ENCODE results near the gene FAM90A26. TPM values are rescaled to one million over a fixed set of nuclear protein-coding genes. Genes with fewer than 3 reads are reported as not detected.
A peak's percentile ranks its signal among the peaks of the same experiment; 100 is the strongest.
"Not testable (repeated sequence)": the region's sequence is repeated elsewhere in the genome, so short reads cannot be mapped to it uniquely, and the experiment has no call there.

The FAM90A26 gene
- total RNA-seq, result not detected

- intact Hi-C loops (cut with DNase I; ENCODE audit: low total_unique reads); H3K4me3 ChIP-seq (ENCODE audit: low read depth, poor library complexity, severe bottlenecking); DNase-seq (ENCODE audit: low spot score in 2 of 2): not testable (repeated sequence)
- WGBS, 2 donors, result no CpG with 5 or more reads among the region's 11 CpGs
Observed at GRCh38 chr4:9169791-9170459, at the start of gene FAM90A26. Gene FAM90A26, plus strand, starts transcription at chr4:9170409. Its CDS starts 2,764 bp downstream, at chr4:9173173.

- intact Hi-C loops (cut with DNase I; ENCODE audit: low total_unique reads); DNase-seq (ENCODE audit: low spot score in 2 of 2); H3K4me3 ChIP-seq (ENCODE audit: low read depth, poor library complexity, severe bottlenecking): not testable (repeated sequence)
- WGBS, 2 donors, result 68 to 73% methylated on average over 8 of the region's 8 CpGs
Observed at GRCh38 chr4:9122711-9123110, 47.5 kb upstream of the FAM90A26 start.

- intact Hi-C loops (cut with DNase I; ENCODE audit: low total_unique reads); H3K4me3 ChIP-seq (ENCODE audit: low read depth, poor library complexity, severe bottlenecking): not testable (repeated sequence)
- peak in 1 of 2 donors; percentile 69 for DNase-seq (ENCODE audit: low spot score in 2 of 2)
- WGBS, 2 donors, result 2 to 3% methylated on average over 13 of the region's 13 CpGs
Observed at GRCh38 chr4:9123572-9124007, 46.6 kb upstream of the FAM90A26 start.

- intact Hi-C loops (cut with DNase I; ENCODE audit: low total_unique reads); H3K4me3 ChIP-seq (ENCODE audit: low read depth, poor library complexity, severe bottlenecking); DNase-seq (ENCODE audit: low spot score in 2 of 2): not testable (repeated sequence)
- 57 to 76% methylated on average over 3 of the region's 3 CpGs for WGBS, 2 donors
Observed at GRCh38 chr4:9125601-9126161, 44.5 kb upstream of the FAM90A26 start.

- WGBS, 2 donors, result 31 to 43% methylated on average over 7 of the region's 7 CpGs
- DNase-seq (ENCODE audit: low spot score in 2 of 2); H3K4me3 ChIP-seq (ENCODE audit: low read depth, poor library complexity, severe bottlenecking); intact Hi-C loops (cut with DNase I; ENCODE audit: low total_unique reads): not testable (repeated sequence)
Observed at GRCh38 chr4:9131420-9131819, 38.8 kb upstream of the FAM90A26 start.

- H3K4me3 ChIP-seq (ENCODE audit: low read depth, poor library complexity, severe bottlenecking); intact Hi-C loops (cut with DNase I; ENCODE audit: low total_unique reads): not testable (repeated sequence)
- peak in 1 of 2 donors; percentile 17 for DNase-seq (ENCODE audit: low spot score in 2 of 2)
- 92% methylated on average over 4 of the region's 4 CpGs for WGBS, 2 donors
Observed at GRCh38 chr4:9132849-9133248, 37.4 kb upstream of the FAM90A26 start.

GRCh38 chr4:9134011-9134410 is 36.2 kb upstream of the FAM90A26 start:
- intact Hi-C loops (cut with DNase I; ENCODE audit: low total_unique reads); H3K4me3 ChIP-seq (ENCODE audit: low read depth, poor library complexity, severe bottlenecking): not testable (repeated sequence)
- 89 to 91% methylated on average over 5 of the region's 5 CpGs for WGBS, 2 donors
- DNase-seq (ENCODE audit: low spot score in 2 of 2), result peak in 1 of 2 donors; percentile 8

- H3K4me3 ChIP-seq (ENCODE audit: low read depth, poor library complexity, severe bottlenecking); intact Hi-C loops (cut with DNase I; ENCODE audit: low total_unique reads): not testable (repeated sequence)
- peak; percentile 71 to 95 for DNase-seq (ENCODE audit: low spot score in 2 of 2)
- 6 to 22% methylated on average over 12 of the region's 12 CpGs for WGBS, 2 donors
Observed at GRCh38 chr4:9134556-9134955, 35.7 kb upstream of the FAM90A26 start.

GRCh38 chr4:9141050-9141449 is 29.2 kb upstream of the FAM90A26 start:
- intact Hi-C loops (cut with DNase I; ENCODE audit: low total_unique reads); H3K4me3 ChIP-seq (ENCODE audit: low read depth, poor library complexity, severe bottlenecking): not testable (repeated sequence)
- DNase-seq (ENCODE audit: low spot score in 2 of 2), result peak in 1 of 2 donors; percentile 14
- 89 to 92% methylated on average over 11 of the region's 11 CpGs for WGBS, 2 donors

GRCh38 chr4:9142786-9143185 is 27.4 kb upstream of the FAM90A26 start:
- DNase-seq (ENCODE audit: low spot score in 2 of 2), result peak in 1 of 2 donors; percentile 37
- H3K4me3 ChIP-seq (ENCODE audit: low read depth, poor library complexity, severe bottlenecking); intact Hi-C loops (cut with DNase I; ENCODE audit: low total_unique reads): not testable (repeated sequence)
- WGBS, 2 donors, result 90 to 92% methylated on average over 6 of the region's 6 CpGs

- intact Hi-C loops (cut with DNase I; ENCODE audit: low total_unique reads), result no loop called here
- no peak overlapping the region for H3K4me3 ChIP-seq (ENCODE audit: low read depth, poor library complexity, severe bottlenecking)
- peak in 1 of 2 donors; percentile 68 for DNase-seq (ENCODE audit: low spot score in 2 of 2)
- TF ChIP-seq POLR2A (IDR thresholded peaks at IDR 0.05), result no peak
- no peak for TF ChIP-seq CTCF (IDR thresholded peaks at IDR 0.05)
- WGBS, 2 donors, result 94 to 98% methylated on average over 17 to 24 of the region's 27 CpGs
Observed at GRCh38 chr4:9143421-9144080, 26.7 kb upstream of the FAM90A26 start.
